ENCODE results near the gene SLC25A27. TPM values are rescaled to one million over a fixed set of nuclear protein-coding genes. Genes with fewer than 3 reads are reported as not detected.

The SLC25A27 gene
- total and polyA plus RNA-seq, 2 donors (not counting 1 experiment from before 2014, with no cell fraction given), result 0.75 to 3.8 TPM

DNA sequence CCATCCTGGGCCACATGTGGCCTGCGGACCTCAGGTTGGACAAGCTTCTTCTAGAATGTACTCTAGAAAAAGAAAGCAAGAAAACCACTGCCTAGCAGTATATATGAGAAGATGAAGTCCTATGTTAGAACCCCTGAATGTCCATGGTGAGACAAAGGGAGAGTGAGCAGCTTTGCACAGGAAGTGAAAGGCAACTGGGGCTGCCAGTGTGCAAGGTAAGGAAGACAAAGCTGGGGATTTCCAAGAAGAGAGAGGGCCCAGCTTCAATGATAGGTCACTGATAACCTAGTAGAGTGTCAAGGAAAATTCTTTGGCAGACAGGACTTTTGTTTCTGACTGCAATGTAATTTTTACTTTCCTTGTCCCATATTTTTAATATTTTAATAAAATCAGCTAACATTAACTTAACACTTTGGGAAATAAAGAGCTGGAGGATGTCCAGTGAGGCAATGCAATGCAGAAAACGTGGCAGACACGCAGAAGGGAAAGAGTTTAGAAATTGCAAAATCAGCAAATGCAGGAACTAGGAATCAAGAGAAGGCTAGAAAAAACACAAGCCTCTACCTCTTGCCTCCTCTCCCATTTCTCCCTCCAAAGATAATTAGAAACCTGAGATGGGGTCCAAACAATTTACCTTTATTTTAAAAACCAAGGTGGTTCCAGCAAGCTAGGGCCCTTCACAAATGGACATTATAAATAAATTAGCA, 47.5 kb upstream of the SLC25A27 start:
- no CpG with 5 or more reads among the region's 3 CpGs for WGBS (ENCODE audit: insufficient coverage)
- Histone ChIP-seq H3K27me3 (replicated peaks in 1 of 4; ENCODE audit: control extremely low read depth in 1 of 4, control insufficient read depth in 3 of 4, insufficient read depth in 4 of 4, low read length in 3 of 4) (no peaks in the 10 kb centered on the region), H2AFZ (ENCODE audit: insufficient read depth, low read depth, low read length, poor library complexity, severe bottlenecking) (no peak overlapping the region), H4K20me1 (ENCODE audit: control insufficient read depth, insufficient read depth, low read length, poor library complexity, severe bottlenecking) (no peaks in the 10 kb centered on the region), H3K4me1 (ENCODE audit: control insufficient read depth in 2 of 2, insufficient read depth in 2 of 2, low read length in 2 of 2) (no peaks in the 10 kb centered on the region), H3K9me3 (ENCODE audit: control extremely low read depth in 1 of 3, control insufficient read depth in 2 of 3, insufficient read depth in 1 of 3, low read length in 2 of 3) (no peaks in the 10 kb centered on the region), H3K4me2 (replicated peaks; ENCODE audit: low read depth, low read length, poor library complexity, severe bottlenecking) (no peak overlapping the region), H3K4me3 (ENCODE audit: control extremely low read depth in 1 of 5, extremely low read depth in 1 of 5, insufficient read depth in 1 of 5, low read depth in 2 of 5, low read length in 4 of 5) (no peak overlapping the region), H3K36me3 (replicated peaks in 1 of 2; ENCODE audit: control extremely low read depth in 1 of 2, control insufficient read depth in 1 of 2, extremely low read depth in 1 of 2, insufficient read depth in 2 of 2, low read length in 1 of 2) (no peaks in the 10 kb centered on the region), H3K27ac (ENCODE audit: low read length in 2 of 2) (no peak overlapping the region), H3K79me2 (ENCODE audit: control insufficient read depth, insufficient read depth, low read length) (no peaks in the 10 kb centered on the region), H3K9ac (ENCODE audit: low read length) (no peak overlapping the region)
- ChIA-PET CTCF (interaction anchor here (0.9 kb wide), 1 partner anchor 515 kb away, joined by 3 read pairs; no protein-coding TSS in a partner anchor), POLR2A (no interaction called here)
- no peaks in the 10 kb centered on the region for H3K4me1 Mint-ChIP-seq
- H3K27ac Mint-ChIP-seq, result no peak overlapping the region
- DNase-seq (no peak), ATAC-seq (ENCODE audit: low read depth) (no peak)
- no peak overlapping the region for H3K4me3 Mint-ChIP-seq
- intact Hi-C loops (cut with micrococcal nuclease), result no loop called here
- H3K9me3 Mint-ChIP-seq (ENCODE audit: insufficient read depth), result peaks cover 2% of the 10 kb centered on the region
- H3K27me3 Mint-ChIP-seq, result peaks cover 21% of the 10 kb centered on the region
- TF ChIP-seq EZH2 (IDR thresholded peaks at IDR 0.05; ENCODE audit: borderline replicate concordance, insufficient read depth, low read depth, low read length, poor library complexity, severe bottlenecking), result no peak
- TF ChIP-seq, protein P1, sequence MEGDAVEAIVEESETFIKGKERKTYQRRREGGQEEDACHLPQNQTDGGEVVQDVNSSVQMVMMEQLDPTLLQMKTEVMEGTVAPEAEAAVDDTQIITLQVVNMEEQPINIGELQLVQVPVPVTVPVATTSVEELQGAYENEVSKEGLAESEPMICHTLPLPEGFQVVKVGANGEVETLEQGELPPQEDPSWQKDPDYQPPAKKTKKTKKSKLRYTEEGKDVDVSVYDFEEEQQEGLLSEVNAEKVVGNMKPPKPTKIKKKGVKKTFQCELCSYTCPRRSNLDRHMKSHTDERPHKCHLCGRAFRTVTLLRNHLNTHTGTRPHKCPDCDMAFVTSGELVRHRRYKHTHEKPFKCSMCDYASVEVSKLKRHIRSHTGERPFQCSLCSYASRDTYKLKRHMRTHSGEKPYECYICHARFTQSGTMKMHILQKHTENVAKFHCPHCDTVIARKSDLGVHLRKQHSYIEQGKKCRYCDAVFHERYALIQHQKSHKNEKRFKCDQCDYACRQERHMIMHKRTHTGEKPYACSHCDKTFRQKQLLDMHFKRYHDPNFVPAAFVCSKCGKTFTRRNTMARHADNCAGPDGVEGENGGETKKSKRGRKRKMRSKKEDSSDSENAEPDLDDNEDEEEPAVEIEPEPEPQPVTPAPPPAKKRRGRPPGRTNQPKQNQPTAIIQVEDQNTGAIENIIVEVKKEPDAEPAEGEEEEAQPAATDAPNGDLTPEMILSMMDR (IDR thresholded peaks at IDR 0.05), result no peak

GRCh38 chr6:46606338-46606737, 46.4 kb upstream of the SLC25A27 start:
- Histone ChIP-seq H3K36me3 (replicated peaks in 1 of 2; ENCODE audit: control extremely low read depth in 1 of 2, control insufficient read depth in 1 of 2, extremely low read depth in 1 of 2, insufficient read depth in 2 of 2, low read length in 1 of 2) (no peaks in the 10 kb centered on the region), H3K9ac (ENCODE audit: low read length) (no peak overlapping the region), H3K4me2 (replicated peaks; ENCODE audit: low read depth, low read length, poor library complexity, severe bottlenecking) (no peak overlapping the region), H3K9me3 (ENCODE audit: control extremely low read depth in 1 of 3, control insufficient read depth in 2 of 3, insufficient read depth in 1 of 3, low read length in 2 of 3) (no peaks in the 10 kb centered on the region), H4K20me1 (ENCODE audit: control insufficient read depth, insufficient read depth, low read length, poor library complexity, severe bottlenecking) (no peaks in the 10 kb centered on the region), H3K79me2 (ENCODE audit: control insufficient read depth, insufficient read depth, low read length) (no peaks in the 10 kb centered on the region), H3K27ac (ENCODE audit: low read length in 2 of 2) (no peak overlapping the region), H3K27me3 (replicated peaks in 1 of 4; ENCODE audit: control extremely low read depth in 1 of 4, control insufficient read depth in 3 of 4, insufficient read depth in 4 of 4, low read length in 3 of 4) (no peaks in the 10 kb centered on the region), H3K4me1 (ENCODE audit: control insufficient read depth in 2 of 2, insufficient read depth in 2 of 2, low read length in 2 of 2) (no peaks in the 10 kb centered on the region), H2AFZ (ENCODE audit: insufficient read depth, low read depth, low read length, poor library complexity, severe bottlenecking) (no peak overlapping the region), H3K4me3 (ENCODE audit: control extremely low read depth in 1 of 5, extremely low read depth in 1 of 5, insufficient read depth in 1 of 5, low read depth in 2 of 5, low read length in 4 of 5) (no peak overlapping the region)
- Mint-ChIP-seq H3K4me1 (no peaks in the 10 kb centered on the region), H3K9me3 (ENCODE audit: insufficient read depth) (peaks cover 2% of the 10 kb centered on the region), H3K4me3 (no peak overlapping the region), H3K27me3 (peaks cover 21% of the 10 kb centered on the region), H3K27ac (no peak overlapping the region)
- no peak for ATAC-seq (ENCODE audit: low read depth)
- ChIA-PET POLR2A (no interaction called here), CTCF (no interaction called here)
- intact Hi-C loops (cut with micrococcal nuclease), result no loop called here
- DNase-seq, result no peak
- TF ChIP-seq EZH2 (IDR thresholded peaks at IDR 0.05; ENCODE audit: borderline replicate concordance, insufficient read depth, low read depth, low read length, poor library complexity, severe bottlenecking), result no peak
- TF ChIP-seq, protein P1 (IDR thresholded peaks at IDR 0.05), result no peak
- no CpG with 5 or more reads among the region's 3 CpGs for WGBS (ENCODE audit: insufficient coverage)
